M059J (cell line): ENCODE data around the gene PRODH. TPM values are rescaled to one million over a fixed set of nuclear protein-coding genes. Genes with fewer than 3 reads are reported as not detected.
"Not testable (repeated sequence)": the region's sequence is repeated elsewhere in the genome, so short reads cannot be mapped to it uniquely, and the experiment has no call there.

Experiments used
- DNase-seq: peaks from one replicate; pipeline ENCODE4 v3.0.0-alpha.2; 2012; ENCODE audit warnings: low read depth
- total RNA-seq: library from RNA; depleted of rRNA; stranded (reverse); fragments of >200 nt; shearing (Covaris generic); gene quantifications from 2 replicates; pipeline ENCODE4 v1.2.3, GENCODE V29; 2014; rRNA removed

The PRODH gene, protein sequence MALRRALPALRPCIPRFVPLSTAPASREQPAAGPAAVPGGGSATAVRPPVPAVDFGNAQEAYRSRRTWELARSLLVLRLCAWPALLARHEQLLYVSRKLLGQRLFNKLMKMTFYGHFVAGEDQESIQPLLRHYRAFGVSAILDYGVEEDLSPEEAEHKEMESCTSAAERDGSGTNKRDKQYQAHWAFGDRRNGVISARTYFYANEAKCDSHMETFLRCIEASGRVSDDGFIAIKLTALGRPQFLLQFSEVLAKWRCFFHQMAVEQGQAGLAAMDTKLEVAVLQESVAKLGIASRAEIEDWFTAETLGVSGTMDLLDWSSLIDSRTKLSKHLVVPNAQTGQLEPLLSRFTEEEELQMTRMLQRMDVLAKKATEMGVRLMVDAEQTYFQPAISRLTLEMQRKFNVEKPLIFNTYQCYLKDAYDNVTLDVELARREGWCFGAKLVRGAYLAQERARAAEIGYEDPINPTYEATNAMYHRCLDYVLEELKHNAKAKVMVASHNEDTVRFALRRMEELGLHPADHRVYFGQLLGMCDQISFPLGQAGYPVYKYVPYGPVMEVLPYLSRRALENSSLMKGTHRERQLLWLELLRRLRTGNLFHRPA
- not detected in 2 replicates for total RNA-seq

DNA sequence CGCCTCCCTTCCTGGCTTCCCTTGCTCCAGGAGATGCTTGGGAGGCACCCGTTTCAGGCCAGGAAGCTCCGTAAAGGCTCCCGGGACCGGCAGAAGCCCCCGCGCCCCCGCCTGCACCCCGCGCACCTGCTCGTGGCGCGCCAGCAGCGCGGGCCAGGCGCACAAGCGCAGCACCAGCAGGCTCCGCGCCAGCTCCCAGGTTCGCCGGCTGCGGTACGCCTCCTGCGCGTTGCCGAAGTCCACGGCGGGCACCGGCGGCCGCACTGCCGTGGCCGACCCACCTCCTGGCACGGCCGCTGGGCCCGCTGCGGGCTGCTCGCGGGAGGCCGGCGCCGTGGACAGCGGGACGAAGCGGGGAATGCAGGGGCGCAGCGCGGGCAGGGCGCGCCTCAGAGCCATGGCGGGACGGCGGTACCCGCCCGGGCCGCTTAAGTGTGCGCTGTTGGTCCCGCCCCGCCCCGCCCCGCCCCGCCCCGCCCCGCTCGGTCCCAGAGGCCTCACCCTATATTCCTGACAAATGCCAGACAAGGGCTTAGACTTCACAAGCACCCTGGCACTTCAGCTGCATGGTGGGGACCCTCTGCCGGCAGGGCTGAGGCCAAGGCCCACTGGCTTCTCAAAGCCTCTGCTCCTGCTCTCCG lies at the start of gene PRODH:
TSS of gene PRODH (minus strand) at position 405 of the 641 bp plus-strand sequence. CDS start at position 399, 6 bp downstream.
- no peak for DNase-seq

DNA sequence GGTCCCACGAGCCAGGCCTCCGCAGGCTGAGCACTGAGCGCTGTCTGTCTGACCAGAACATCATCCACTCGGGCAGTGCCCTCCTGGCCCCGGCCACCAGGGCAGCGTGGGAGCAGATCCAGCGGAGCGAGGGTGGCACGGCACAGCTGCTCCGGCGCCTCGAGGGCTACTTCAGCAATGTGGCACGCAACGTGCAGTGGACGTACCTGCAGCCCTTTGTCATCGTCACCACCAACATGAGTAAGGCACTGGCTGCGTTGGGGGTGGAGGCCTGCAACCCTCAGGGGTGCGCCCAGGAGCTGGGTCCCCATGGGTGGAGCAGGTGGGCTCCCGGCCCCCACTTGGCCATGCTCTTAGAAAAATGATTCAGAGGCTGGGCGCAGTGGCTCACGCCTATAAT lies 49.7 kb upstream of the PRODH start:
- DNase-seq: no peak

DNA sequence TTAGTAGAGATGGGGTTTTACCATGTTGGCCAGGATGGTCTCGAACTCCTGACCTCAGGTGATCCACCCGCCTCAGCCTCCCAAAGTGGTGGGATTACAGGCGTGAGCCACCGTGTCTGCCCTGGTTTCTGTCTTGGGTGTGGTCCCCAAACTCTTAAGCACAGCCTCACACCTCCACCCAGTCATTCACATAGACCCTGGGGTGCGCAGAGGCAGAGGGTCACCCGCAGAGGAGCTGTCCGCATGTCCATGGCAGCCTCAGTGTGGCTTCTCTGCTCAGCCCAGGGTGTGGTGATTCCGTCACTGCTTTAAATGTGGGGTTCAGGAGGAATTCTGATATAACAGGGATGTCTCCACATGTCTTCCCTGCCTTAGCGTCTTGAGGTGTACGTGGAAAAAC lies 48.5 kb upstream of the PRODH start:
- no peak for DNase-seq

DNA sequence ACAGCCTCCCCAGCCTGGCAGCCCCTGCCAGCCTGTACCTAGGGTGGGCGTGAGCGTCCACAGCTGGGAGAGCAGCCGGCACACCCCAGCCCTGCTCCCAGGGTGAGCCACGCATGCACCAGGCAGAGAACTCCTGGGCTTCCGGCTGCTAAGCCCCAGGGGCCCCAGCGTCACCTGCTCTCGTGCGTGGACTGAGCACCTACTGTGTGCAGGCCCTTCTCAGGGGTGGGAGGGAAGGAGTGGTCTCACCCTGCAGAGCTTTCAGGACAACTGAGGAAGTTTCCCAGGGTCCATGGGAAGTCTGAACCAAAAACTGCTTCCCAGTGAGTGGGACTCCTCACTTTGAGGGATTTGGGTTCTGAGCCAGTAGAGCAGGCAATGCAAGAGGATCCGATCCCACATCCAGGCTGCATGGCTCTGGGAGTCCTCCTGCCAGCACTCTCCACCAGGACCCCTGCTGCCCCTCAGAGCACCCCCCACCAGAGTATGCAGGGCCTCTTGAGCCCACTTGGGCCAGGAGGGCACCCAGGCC lies 47.1 kb upstream of the PRODH start:
- no peak for DNase-seq

DNA sequence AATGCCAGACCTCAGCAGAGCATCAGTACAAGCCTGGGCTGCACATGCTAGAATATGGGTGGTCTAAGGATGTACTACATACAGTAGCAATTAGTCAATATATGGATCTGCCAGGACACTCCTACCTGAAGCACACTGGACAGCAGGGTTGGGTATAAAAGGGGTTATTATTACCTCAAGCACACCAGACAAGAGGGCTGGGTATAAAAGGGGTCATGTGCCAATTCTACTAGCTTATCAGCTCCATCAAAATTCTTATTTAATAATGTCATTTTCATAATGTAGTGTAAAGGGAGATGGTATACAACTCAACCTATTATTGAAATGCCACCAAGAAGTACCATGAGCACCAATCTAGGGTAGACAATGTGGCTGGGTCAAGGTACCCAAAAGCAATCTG lies 44.7 kb upstream of the PRODH start:
- no peak for DNase-seq

DNA sequence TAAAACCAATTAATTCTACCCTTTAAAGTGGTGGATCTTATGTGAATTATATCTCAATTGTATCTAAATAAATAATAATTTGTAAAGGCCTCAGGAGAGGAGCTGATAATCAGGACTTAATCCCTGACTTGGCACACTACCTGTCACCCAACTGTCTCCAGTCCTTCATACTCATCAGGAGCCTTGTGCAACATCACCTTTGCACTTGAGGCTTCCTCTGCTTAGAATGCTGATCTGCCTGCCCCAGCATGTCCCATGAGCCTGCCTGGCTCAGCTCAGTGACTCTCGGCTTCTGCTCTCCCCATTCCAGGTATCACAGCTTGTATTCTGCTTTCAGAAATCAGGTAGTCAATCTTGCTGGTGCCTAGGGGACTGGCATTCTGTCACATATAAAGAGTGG lies 43.9 kb upstream of the PRODH start:
- no peak for DNase-seq

DNA sequence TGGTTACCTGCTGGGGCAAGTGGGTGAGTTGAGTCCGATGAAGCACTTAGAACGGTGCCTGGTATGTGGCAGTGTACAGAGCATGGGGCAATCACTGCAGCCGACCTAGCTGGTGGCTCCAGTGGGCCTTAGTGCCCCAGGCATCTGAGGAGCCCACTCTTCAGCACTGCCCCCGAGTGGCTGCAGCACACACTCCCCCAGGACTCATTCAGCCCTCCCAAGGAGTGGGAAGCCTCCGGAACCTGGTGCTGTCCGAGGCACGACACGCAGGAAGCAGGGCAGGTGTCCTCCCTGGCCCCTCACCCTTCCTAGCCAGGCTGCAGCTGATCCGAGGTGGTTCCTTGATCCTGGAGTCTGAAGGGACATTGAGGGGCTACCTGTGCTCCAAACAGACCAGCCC lies 42.4 kb upstream of the PRODH start:
- DNase-seq: no peak

DNA sequence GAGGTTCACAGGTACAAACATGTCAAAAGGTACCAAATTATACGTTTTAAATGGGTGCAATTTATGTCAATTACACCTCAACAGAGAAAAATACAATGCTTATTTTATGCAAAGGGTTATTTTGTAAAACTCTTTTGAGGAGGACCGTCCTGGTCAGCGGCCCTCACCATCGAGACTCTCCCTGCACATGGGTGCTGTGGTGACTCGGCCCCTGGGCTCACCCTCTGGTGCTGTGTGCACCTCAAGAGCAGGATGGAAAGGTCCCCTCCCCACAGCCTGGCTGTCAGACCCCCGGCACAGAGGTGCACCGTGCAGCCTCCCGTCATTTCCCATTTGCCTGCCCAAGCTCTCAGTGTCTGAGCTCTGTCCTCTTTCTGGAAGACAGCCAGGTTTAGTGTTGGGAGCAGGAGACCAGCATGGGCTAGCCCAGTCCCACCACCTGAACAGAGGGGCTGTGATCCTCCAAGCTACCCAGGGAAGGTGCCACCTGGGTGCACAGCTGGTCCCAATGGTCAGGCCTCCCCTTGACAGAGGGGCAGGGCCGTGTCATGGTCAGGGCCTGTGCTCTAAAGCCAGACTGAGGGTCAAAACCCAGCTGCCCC lies 41.8 kb upstream of the PRODH start:
- no peak for DNase-seq

DNA sequence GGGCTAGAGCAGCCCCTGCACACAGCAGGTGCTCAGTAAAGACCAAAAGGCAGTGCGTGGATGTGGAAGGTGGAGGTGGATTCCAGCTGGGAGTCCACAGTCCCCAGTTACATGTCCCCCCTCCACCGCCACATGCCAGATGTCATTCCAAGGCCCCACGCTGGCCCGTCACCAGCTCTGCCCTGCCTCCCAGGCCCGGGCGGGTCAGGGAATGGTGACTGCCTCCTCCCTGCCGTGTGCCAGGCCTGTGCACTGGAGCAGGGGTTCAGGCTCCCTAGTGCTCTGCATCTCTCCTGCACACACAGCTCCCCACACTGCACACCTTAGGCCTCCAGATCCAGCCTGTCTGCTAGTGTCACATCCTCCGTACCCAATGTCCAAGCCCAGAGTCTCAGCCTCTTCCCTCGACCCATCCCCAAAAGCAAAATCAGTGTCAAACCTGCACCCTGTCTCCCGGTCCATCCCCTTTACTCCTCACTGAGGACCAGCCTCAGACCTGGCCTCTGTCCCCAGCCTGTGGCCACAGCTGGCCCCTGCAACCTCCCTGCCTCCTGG lies 40.2 kb upstream of the PRODH start:
- no peak for DNase-seq

DNA sequence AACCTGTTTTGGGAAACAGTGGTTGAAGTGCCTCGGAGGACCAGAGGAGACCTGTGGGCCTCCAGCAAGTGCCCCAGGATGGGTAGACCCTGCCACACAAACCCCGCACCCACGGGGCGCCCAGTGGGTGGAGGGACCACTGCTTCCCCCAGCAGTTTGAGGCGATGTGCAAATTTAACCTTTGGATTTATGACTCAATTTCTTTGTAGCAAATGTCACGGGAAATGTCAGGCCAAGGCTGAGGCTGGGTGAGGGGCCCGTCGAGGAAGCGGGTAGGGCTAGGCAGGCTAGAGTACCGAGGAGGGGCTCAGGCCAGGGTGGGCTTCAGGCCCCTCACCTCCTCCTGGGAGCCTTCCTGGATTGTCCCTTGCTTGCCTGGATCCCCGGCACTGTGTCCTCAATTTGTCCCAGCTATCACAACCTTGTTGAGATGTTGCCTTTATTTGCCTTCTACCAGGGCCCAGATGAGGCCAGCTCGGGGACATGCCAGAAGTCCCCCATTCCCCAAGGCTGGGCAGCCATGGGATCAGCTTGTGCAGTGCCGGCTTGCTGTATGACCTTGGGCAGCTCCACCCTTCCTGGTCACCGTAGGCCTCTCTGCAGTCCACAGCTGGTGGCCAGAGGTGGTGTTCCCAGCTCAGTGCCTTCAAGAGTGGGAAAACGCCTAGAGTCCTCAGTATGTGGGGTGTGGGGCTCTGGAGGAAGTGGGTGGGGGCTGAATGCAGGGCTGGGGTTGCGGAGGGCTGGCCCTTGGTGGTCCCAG lies 39.5 kb upstream of the PRODH start:
- DNase-seq: no peak

DNA sequence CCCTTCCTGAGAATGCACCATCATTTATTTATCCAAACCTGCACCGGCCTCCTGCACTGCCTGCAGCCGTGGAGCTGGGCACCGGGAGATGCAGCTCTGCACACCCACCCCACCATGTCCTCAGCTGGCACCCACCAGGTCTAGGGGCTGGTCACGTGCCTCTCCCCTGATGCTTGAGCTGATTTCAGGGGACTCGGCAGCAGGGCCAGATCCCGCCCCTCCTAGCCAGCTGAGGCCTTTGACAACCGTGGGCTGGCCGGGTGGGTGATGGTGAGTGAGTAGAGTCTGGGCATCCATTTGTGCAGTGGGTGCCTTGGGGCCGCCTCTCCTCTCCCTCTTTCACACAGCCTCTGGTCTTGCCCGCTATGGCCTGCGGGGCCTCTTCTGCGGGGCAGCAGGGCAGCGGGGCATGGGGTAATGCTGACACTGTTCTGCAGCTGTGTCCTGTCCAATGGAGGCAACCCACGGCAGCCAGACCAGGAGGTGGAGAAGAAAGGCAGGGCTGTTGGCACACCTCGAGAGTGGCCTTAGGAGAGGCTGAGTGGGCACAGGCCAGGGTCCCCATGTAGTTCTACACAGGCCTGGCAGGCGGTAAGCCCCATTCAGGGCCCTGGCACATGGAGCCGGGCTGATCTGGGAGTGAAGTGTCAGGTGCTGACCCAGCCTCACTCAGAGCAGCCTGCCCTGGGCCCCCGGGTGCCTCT lies 38.5 kb upstream of the PRODH start:
- no peak for DNase-seq

DNA sequence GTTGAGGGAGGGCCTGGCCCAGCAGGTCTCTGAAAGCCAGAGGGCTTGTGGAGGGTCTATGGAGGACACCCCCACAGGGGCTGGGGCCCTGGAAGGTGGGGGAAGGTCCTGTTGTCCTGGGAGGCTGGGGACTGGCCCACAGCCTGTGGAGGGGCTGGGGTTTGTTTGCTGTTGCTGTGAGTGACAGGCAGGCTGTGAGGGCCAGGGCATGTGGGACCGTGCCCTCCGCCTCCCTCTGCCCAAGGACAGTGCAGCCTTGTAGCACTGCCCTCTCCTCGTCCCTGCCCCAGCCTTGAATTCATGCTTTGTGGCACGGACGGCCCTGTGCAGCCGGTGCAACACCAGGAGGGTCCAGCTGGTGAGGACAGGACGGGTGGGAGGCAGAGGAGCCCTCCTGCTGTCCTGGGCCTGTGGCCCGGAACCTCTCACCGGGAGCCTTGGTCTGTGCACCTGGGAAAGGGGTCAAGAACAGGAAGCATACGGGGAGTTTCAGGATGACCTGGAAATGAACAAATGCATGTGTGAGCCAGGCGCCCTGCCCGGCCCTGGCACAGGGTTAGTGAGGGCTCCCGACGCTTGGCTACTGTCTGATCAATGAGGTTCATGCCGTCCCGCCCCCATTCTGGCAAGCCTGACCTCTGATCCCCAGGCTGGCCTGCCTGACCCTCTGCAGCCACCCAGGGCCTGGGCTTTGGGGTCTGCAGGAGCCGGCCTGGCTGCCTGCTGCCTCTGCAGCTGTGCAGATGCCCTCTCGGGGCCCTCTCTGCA lies 37.4 kb upstream of the PRODH start:
- no peak for DNase-seq

DNA sequence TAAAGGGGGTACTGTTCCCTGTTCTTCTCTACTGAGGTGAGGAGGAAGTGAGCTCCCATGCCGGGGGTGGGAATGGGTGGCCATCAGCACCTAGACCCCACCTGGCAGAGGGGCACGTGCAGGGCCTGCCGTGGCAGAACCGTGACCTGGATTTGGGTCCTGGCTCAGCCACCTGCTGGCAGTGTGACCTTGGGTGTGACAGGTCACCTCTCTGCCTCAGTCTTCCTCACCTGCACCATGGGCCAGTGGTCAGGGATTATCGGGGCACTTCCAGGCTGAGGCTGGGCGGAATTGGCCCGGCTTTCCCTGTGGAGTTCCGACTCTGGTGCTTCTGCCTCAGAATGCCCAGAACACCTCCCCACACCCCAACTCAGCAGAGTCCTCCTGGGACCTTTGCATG lies 36.5 kb upstream of the PRODH start:
- not testable (repeated sequence) for DNase-seq

DNA sequence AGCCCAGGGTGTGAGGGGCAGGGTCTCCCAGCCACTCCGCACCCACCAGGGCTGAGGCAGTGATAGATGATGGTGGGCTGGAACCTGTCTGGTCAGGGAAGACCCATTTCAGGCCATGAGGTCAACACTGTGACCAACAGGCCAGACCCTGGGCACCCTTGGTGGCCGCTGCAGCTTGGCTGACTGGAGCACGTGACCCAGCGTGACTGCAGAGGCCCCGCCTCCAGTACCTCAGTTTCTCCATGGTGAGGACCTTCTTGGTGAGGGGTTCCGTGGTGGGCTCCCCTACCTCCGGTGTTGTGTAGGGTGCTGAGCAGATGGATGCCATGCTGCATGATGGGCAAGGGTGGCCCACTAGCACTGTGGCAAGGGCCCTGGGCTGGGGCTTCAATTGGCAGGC lies 35.9 kb upstream of the PRODH start:
- not testable (repeated sequence) for DNase-seq

DNA sequence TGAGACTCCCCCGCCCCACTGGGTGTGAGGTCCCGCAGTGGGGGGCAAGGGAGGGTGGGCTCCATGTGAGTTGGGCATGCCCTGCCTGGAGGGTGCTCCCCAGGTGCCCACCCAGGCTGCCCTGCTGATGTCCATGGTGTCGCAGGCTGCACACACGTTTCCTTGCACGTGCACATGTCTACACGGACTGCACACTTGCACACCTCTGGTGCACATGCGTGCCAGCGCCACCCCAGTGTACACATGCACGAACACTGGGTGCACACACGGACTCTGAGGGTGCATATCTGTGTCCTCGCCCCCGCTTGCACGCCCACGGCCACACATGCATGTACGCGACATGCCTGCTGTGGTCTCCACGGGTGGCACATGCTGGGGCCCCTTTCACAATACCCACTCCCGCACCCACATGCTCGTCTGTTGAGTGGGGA lies 35.2 kb upstream of the PRODH start:
- DNase-seq: no peak

DNA sequence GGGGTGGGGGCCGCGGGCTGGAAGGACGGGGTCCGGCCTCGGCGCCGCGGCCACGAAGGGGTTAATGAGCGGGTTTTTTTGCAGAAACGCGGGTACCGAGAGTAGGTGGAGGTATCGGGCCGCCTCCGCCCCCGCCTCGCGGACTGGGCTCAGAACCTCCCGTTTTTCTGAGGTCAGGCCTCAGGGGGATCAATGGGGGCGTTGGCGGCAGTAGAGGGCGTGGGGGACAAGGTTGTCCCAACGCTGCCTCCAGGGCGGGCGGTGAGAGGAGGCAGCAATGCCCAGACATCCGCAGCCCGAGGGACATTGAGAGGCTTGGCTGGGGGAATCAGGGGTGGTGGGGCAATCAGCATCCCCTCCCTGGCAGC lies 34.8 kb upstream of the PRODH start:
- no peak for DNase-seq

DNA sequence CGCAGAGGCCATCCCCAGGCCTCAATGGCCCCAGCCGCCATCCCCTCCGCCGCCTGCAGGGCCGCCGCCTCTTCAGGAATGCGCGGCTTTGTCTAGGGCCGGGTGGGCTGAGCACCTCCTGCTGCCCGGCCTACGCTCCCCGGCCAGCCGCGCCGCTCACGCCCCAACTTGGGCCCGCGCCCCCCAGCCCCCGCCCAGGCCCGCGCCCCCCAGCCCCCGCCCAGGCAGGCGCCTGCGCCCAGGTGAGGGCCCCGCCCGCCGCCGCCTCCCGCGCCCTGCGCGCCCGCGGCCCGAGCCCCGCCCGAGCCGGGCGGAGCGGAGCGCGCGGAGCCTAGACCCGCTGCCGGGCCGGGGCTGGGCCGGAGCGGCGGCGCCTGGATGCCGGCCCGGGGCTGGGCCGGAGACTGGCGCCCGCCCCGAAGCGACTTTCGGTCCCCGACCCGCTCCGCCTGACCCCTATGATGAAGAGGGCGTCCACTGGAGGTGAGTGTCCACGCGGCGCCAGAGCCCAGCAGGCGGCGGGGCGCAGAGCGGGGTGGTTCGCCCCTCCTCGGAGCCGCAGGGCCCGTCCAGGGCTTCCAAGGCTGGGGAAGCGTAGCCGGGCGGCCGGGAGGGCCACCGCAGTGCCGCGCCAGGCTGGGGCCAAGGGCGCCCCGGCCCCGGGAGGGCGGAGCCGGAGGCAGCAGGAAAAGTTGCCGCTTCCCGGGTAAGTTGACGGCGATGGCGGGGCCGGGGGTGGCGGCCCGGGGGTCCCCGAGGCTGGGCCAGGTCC lies 34.3 kb upstream of the PRODH start:
- DNase-seq: no peak

DNA sequence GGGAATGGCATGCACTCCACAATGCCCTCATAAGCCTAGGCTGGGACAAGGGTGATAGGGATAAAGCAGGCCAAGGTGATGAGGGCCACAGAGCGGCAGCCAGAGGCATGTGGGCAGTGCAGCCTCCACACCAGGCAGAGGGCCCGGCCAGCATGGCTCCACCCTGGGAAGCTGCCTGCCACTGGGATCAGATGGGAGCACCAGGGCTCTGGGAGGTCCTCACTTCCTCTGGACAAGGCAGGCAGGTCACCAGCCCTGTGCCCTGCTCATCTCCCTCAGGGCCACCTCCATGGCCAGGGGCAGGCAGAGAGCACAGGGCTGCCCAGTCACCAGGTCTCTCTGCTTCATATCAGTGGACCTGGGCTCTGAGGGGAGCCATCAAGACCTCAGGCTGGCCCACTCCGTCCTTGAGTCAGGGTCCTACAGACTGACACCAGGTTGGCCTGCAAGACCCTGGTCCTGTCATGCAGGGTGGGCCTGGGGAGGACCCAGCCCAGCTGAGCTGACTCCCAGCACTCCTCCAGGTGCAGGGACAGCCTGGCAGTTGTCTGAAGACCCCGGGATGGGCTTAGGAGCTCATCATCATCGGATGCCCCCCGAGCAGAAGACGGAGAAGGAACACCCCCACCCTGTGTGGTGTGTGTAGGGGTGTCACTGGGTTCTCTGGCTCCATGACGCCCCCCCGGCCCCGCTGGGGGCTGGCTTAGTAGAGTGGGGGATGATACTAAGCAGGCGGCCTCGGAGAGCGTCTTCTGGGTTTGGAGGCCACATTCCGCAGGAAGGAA lies 33.3 kb upstream of the PRODH start:
- DNase-seq: not testable (repeated sequence)
